ENCODE results near the gene TMEM119.

The TMEM119 gene

DNA sequence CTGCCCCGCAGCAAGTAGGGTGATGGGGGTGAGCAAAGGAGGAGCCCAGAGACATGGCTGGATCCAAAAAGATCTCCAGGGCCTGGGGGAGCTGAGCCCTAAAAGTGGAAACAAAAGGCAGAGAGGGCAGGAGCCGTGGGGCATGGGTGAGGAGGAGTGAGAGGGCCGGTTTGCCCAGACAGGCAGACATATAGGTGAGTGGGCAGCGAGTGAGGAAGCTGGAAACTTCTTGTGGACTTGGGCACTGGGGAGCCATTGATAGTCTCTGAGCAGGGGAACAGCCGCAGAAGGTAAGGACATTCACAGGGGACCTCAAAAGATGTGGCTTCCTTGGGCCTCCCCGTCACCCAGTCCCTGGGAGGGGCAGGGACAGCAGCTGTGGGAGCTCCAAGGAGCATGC, 16.8 kb upstream of the TMEM119 start:
- no peak for DNase-seq

DNA sequence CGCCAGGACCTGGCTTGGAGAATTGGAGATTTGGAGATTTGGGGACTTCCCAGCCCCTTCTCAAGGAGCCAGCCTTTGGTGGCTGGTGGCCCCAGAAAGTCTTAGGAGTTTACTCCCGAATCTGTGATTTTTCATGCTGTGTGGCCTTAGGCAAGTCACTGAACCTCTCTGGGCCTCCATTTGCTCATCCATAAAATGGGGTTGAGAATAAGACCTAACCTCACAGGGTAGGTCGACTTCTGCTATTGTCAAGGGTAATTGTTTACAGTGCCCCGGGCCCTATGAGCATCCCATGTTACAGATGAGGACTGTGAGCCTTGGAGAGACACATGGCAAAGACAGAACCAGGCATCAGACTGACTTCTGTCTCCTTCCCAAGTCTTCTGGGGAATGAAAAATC, 16.2 kb upstream of the TMEM119 start:
- DNase-seq, result no peak

DNA sequence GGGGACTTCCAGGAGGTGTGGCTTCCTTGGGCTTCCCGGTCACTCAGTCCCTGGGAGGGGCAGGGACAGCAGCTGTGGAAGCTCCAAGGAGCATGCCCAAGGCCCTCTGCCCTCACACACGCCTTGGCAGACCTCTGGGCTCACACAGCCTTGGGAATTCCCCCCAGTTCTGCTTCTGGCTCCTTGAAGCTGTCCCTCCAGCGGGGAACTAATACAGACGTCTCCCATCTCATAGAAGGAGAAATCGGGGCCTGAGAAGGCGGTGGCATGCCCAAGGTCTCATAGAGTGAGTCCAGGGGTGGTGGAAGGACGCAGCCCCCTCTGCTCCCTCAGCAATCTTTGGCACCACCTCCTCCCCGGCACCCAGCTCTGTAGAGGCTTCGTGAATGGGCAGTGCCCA, 15.7 kb upstream of the TMEM119 start:
- DNase-seq, result no peak

DNA sequence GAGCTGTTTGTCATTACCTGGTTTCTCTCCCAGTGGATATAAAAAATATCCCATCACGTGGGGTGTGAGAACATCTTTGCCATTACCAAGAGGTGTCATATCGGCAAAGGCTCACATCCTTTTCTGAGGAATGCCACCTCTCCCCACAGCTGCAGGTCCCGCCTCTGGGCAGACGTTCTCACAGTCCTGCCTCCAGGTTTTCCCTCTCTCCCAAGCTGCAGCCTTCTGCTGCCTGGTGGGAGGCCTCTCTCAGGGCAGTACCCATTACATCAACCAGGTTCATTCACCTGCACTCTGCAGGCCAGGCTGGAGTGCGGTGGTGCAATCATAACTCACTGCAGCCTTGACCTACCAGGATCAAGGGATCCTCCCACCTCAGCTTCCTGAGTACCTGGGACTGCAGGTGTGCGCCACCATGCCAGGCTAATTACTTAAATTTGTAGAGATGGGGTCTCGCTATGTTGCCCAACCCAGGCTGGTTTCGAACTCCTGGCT, 15.0 kb upstream of the TMEM119 start:
- DNase-seq, result no peak

DNA sequence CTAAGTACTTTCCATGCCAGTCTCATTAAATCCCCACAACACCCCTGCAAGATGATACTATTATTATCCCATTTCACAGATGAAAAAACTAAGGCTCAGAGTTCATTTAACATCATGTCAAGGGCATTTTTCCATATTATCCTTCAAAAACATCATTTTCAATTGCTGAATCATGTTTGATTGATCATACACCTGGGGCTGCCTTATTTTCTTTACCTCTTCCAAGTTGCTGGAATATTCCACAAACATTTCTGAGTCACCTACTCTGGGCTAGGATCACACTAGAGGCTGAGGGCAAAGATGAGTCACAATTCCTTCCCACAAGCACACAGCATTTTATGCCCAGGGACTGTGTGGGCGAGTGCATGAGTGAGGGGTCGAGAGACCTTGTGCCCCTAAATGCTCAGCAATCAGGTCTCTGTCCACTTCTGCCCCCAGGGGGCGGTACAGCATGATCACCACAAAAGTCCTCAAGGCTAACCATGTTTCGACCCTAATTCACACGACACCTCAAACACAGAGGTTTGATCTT, 14.1 kb upstream of the TMEM119 start:
- no peak for DNase-seq

DNA sequence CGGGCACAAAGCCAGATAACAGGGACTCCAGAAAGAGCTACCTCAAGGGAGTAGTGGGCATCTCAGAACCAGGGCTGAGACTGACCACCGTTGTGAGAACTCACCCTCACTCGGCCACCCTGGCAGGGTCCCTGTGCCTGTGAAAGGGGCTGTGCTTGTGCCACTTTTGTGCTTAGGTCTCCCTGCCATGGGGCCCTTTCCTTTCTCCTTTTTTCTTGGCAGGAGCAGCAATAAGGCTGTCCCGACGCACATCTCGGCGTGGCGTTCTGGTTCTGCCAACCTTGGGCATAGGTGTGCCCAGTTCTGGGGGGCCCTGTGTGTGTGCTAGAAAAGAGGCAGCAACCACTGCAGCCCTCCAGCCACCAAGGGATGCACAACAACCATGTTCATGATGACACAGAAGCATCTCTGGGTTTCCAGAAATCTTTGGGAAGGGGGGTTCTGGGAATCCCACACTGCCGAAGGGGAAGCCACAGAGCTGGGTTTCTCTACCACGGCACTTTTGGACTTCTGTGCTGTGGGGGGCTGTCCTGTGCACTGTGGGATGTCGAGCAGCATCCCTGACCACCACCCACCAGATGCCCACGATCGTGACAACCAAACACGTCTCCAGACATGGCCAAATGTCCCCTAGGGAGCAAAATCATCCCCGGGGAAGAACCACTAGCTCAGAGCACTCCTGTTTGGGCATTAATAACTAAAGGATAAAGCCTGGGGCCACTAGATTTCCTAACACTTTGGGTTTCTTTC, 13.1 kb upstream of the TMEM119 start:
- no peak for DNase-seq

DNA sequence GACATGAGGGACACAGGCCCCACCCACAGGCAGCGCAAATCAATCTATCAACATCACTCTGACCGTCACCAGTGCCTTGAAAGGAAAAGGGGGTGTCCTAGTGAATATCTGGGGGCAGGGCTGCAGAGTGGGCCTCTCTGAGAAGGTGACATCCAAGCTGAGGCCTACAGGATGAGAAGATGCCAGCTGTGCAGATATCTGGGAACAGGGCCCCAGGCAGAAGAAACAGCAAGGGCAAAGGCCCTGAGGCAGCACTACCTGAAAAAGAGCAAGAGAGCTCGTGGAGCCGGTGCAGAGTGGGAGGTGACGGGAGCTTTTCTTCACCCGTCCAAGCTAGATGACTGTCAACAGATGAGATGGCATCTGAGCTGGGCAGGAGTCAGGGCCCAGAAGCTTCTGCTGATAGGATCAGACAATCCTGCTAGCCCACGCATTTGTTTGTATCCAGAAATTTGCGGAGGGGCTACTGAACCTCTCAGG, 12.5 kb upstream of the TMEM119 start:
- no peak for DNase-seq

DNA sequence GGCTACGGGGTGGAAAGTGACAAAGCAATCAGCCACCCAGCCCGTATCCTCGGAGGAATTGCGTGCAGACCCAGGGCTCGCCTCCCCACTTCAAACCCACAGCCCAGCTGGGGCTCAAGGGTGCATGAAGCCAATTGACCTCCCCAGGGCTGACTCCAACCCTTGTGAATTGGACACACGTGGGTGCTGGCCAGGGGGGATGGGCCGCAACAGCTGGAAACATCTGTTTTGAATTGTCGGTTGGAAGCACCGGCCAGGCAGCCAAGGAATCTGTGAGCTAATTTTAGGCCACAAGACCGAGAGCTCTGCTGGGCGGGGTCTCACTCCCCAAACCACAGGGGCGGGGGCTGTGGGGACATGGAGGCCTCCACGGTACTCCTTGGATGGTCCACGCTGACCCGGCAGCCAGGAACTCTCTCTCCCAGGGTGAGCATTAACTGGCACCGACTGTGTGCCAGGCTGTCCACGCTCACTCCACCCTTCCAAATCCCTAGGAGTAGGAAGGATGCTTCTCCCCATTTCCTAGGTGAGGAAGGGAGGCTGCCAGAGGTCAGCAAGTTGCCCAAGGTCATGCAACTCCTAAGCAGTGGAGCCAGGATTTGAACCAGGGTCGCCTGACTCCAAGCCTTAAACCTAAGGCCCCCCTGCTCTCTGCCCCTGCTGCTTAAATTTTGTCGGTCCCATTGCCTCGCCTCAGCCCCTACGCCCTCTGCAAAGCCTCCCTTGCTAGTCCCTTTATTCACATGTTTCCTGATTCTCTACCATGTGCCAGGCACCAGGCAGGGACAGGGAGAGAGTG, 11.9 kb upstream of the TMEM119 start:
- no peak for DNase-seq

DNA sequence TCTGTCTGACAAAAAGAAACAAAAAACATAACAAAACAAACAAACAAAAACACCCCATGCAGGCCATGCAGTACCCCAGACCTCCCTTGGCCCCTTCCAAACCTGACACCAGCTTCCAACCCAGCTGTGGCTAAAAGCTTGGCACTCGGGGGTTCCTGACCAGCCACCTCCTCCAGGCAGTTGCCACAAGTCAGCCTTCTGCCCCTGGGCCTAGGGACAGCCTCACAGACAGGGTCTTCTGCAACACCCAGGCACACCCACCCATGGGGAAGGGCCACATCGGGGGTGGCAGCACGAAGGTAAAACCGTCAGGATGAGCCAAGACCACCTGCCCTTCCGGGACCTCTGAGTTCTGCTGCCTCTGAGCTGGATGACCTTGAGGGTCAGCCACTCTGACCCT, 10.7 kb upstream of the TMEM119 start:
- no peak for DNase-seq

DNA sequence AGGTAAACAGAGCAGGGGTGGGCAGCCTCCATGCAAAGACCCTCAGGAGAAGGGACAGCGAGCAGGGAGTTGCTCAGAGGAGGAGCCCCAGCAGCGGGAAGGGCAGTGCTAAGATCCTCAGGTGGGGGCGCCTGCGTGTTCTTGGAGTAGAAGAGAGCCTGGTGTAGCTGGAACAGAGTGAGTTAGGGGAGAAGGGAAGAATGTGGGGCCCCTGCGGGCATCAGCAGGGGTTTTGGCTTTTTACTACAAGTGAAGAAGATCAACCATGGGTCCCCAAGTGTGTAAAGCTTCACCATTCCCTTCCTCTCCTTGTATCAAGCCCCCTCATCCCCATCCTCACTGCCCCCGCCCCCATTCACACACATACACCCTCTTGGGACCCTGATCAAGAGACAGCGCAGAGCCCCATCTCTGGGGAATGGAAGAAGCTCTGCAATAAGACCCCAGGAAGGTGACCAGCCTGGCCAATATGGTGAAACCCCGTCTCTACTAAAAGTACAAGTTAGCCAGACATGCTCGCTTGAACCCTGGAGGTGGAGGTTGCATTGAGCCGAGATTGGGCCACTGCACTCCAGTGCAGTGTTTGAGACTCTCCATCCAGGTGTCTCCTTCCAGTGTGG, 10.2 kb upstream of the TMEM119 start:
- no peak for DNase-seq

DNA sequence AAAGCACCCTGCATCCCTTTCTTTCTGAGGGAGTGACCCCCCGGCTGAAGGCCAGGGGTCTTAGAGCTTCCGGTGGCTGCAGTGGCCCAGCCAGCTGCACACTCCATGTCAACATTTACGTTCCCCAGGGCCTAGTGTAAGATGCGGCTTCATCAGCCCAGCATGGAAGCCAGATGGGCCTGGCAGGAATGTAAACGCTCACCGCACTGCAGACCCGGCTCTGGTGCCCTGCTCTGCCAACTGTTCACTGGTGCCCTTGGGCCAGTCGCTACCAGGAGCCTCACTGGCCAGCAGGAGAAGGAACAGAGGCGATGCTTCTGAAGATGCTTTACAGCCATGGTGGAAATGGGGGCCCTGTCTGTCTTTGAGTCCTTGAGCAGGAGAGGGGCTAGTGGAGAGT, 8.6 kb upstream of the TMEM119 start:
- no peak for DNase-seq

DNA sequence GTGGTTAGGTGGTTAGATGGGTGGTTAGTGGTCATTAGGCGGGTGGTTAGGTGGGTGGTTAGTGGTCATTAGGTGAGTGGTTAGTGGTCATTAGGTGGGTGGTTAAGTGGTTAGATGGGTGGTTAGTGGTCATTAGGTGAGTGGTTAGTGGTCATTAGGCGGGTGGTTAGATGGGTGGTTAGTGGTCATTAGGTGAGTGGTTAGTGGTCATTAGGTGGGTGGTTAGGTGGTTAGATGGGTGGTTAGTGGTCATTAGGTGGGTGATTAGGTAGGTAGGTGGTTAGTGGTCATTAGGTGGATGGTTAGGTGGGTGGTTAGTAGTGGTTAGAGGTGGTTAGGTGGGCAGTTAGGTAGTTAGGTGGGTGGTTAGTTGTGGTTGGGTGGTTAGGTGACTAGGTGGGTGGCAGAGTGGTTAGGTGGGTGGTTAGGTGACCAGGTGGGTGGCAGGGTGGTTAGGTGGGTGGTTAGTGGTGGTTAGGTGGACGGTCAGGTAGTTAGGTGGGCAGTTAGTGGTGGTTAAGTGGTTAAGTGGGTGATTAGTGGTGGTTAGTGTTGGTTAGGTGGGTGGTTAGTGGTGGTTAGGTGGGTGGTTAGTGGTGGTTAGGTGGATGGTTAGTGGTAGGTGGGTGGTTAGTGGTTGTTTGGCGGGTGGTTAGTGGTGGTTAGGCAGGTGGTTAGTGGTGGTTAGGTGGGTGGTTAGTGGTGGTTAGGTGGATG, 8.0 kb upstream of the TMEM119 start:
- DNase-seq, result no peak

DNA sequence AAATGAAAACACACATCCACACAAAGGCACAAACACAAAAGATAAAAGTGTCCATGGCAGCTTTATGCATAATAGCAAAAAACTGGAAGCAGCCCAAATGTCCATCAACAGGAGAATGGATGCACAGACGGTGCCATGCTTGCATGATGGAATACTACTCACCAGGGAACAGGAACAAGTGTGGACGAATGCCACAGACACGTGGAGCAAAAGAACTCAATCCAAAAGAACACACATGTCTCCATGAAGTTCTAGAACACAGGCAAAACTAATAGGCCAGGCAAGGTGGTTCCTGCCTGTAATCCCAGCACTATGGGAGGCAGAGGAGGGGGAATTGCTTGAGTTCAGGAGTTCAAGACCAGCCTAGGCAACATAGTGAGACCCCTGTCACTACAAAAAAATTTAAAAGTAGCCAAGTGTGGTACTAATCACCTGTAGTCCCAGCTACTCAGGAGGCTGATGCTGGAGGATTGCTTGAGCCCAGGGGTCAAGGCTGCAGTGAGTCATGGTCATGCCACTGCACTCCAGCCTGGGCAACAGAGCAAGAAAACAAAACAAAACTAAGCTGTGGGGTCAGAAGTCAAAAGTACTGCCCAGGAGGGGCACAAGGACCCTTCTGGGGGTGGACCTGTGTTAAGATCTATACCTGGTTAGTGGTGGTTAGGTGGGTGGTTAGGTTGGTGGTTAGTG, 7.3 kb upstream of the TMEM119 start:
- no peak for DNase-seq

DNA sequence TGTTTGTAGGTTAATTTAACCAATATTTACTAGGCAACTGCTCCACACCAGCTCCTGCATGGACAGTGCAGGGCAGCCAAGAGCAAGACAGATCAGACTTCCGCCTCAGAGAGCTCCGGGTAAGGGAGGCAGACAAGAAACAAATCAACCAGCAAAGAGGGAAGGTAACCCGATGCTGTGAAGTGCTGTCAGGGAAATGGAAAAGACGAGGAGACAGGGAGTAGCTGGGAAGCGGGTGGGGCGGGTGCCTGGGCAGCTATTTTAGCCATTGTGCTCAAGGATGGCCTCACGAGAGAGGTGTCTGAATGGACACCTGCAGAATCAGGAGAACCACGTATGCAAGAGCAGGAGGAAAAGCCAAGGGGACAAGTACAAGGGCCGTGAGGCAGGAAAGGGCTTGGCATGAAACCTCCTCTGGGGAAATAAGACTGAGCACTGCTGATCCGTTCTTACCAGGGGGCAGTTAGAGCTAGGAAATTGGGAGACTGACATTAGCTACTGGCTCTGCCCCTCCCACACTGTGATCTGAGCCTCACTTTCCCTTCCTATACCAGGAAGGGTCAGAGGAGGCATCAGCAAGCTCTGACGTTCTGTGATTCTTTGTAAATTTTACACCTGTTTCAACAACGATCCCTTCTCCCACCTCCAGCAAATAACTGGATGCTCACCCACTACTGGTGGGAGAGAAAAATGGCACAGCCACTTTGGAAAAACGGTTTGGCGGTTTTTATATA, 6.5 kb upstream of the TMEM119 start:
- no peak for DNase-seq

DNA sequence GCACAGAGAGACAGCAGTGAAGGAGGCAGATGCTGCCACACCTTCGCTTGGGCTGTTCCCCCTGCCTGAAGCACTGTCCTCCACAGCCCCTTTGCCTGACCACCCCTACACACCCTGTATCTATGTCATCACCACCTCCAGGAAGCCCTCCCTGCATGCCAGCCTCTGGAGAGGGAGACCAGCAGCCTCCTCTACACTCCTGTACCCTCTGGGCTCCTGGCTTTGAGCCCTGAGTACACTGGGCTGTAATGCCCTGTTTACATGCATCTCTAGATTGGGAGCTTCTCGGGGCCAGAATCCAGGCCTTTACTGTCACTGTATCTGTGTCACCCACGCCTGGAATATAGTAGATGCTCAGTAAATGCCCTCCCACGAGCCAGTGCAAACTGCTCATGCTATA, 5.9 kb upstream of the TMEM119 start:
- no peak for DNase-seq

DNA sequence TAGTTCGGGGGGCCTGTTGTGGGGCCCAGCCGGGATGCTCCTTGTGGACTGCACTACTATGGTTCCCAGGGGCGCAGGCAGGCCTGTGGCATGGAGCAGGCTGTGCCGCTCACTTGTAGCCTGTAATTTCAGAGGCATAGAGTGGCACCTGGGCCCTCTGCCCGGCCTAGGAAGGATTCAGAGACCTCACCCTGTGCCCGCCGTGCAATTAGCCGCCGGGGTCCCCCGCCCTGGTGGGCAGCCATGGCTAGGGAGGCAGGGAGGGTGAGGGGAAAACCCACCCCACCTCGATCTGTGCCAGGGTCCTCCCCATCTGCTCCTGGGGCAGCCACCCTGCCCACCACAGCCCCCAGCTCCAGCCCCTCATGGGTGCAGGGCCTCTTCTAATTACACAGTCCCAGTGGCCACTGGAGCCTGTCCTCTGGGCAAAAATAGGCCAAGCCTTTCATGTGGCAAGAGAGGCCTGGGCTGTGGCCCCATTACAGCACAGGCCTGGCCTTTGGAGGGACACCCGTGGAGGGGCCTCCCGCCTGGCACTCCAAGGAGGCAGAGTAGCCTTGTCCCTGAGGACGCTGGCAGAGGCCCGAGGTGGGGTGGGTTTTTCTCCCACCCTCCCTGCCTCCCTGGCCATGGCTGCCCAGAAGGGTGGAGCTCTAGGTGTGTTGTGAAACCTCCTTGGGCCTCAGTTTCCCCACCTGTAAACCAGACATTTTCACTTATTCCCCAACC, 5.3 kb upstream of the TMEM119 start:
- no peak for DNase-seq

DNA sequence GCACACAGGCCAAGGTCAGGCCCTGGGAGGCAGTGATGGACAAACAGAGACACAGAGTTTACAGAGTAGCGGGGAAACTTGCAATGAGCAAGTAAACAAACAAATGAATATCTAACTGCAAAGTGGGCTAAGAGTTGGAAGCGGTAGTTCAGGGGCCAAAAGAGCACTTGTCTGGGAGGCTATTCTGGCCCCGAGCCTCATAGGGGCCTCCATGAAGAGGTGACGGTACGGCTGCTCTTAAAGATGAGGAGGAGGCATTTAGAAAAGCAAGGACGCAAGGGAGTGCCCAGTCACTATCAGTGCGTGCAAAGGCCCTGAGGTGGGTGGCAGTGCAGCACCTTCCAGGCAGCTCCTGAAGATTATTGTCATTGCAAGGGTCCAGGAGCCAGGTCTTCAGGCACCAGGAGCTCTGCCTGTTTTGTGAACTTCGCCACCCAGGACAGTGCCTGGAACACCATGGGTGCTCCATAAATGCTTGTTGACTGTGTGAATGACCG, 4.4 kb upstream of the TMEM119 start:
- no peak for DNase-seq

DNA sequence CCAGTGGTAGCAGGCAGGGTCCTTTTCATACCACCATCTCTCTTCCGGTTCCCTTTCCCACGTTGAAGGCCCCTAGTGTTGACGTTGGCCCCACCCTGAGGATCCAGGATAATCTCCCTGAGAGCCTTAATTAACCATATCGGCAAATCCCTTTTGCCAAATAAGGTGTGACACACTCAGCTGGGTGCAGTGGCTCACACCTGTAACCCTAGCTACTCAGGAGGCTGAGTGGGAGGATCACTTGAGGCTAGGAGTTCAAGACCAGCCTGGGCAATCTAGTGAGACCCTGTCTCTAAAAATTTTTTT, 2.8 kb upstream of the TMEM119 start:
- no peak for DNase-seq

DNA sequence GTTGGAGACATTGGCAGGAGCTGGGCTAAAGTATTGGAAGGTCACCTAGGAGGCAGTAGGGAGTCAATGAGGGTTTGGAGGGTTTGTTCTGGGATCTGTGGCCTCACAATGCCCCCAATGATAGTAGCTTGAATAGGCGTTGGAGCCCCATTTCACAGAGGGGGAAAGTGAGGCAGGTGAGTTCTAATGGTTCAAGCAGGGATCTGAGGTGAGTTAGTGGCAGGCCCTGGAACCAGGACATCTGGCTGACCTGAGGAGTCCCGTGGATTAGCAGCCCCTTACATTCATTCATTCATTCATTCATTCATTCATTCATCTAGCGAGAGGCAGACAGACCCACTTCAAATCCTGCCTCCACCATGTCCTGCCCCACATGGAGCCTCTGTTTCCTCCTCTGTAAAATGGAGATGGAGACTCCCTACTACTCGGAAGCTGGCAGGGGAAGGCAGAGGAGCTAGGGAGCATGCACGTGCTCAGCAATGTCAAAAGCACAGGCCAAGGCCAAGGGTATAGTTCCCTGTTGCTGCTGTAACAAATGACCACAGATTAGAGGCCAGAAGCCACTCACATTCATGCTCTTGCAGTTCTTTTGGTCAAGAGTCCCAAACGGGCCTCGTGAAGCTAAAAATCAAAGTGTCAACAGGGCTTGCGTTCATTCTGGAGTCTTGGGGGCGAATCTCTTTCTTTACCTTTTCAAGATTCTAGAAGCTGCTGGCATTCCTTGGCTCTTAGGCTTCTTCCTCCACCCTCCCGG, 2.2 kb upstream of the TMEM119 start:
- DNase-seq, result no peak

DNA sequence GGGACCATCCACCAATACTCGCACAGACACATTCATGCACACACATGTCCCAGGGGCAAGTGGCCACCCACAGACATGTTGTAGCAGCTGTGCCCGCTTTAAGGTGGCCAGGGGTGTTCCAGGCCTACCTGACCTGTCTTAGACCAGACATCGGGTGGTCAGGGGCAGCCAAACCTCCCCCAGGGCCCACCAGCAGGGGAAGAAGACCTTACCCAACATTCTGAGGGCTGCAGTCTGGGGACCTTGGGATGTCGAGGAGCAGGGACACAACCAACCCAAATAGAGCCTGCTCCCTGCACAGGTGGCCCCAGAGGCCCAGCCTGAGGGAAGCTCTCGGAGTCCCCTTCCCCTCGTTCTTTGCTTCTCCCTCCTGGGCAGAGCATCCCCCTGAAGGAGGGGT, 1.7 kb upstream of the TMEM119 start:
- DNase-seq, result no peak
